ENCODE results near the gene METTL4.

- TF ChIP-seq POLR2AphosphoS5 (IDR thresholded peaks at IDR 0.05; ENCODE audit: low read depth, low read length) (no peak), POLR2A (IDR thresholded peaks at IDR 0.05; ENCODE audit: low read depth, low read length) (no peak), TAF1 (IDR thresholded peaks at IDR 0.05; ENCODE audit: borderline replicate concordance, low read depth, low read length) (no peak)
These were observed 519 bp downstream of the METTL4 start for GRCh38 chr18:2570772-2571199.
